ENCODE measurements around the gene DENND5B.
"Not testable (repeated sequence)": the region's sequence is repeated elsewhere in the genome, so short reads cannot be mapped to it uniquely, and the experiment has no call there.

DENND5B gene

DNA sequence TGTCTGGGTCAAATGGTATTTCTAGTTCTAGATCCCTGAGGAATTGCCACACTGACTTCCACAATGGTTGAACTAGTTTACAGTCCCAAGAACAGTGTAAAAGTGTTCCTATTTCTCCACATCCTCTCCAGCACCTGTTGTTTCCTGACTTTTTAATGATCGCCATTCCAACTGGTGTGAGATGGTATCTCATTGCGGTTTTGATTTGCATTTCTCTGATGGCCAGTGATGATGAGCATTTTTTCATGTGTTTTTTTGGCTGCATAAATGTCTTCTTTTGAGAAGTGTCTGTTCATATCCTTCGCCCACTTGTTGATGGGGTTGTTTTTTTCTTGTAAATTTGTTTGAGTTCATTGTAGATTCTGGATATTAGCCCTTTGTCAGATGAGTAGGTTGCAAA is 40.3 kb downstream of the DENND5B start:
- not testable (repeated sequence) for DNase-seq

- DNase-seq, result no peak
Observed at GRCh38 chr12:31536672-31537071, 54.3 kb downstream of the DENND5B start.

DNA sequence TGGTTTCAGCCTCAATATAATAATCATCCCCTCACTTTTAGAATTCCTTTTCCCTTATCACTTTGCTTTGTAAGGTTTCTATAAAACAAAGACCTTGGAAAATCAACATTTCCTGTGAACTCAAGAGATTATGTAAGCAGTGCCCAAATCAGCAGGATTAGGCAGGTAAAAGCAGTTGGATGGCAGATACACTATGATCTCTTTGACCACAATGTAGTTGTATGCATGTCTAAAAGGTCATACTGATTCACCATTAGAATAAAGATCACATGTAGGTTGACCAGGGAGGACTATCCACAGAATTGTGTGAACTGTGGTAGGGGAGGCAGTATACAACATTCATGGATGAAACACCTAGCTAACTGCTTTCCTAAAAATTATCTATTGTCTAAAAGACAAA is 57.5 kb downstream of the DENND5B start:
- no peak for DNase-seq

DNA sequence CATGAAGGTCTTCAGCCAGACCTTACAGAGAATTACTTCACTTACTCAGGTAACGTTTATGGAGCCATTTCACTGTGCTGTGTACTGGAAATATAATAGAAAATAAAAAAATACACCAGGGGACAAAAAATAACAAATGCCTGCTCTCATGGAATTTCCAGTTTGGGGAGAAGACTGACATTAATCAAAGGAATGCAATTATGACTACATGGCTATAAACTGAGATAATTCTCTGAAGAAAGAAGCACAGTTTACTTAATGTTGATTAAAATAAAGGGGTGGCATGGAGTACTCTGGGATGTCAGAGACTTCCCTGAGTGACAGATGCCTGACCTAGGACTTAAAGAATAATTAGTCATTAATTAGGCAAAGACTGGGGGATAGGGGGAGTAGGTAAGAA is 59.0 kb downstream of the DENND5B start:
- DNase-seq, result no peak

- DNase-seq, result no peak
Observed at GRCh38 chr12:31528095-31528494, 62.8 kb downstream of the DENND5B start.

GRCh38 chr12:31527083-31527482 is 63.9 kb downstream of the DENND5B start:
- DNase-seq, result no peak

GRCh38 chr12:31526158-31526546 is 64.8 kb downstream of the DENND5B start:
- no peak for DNase-seq

DNA sequence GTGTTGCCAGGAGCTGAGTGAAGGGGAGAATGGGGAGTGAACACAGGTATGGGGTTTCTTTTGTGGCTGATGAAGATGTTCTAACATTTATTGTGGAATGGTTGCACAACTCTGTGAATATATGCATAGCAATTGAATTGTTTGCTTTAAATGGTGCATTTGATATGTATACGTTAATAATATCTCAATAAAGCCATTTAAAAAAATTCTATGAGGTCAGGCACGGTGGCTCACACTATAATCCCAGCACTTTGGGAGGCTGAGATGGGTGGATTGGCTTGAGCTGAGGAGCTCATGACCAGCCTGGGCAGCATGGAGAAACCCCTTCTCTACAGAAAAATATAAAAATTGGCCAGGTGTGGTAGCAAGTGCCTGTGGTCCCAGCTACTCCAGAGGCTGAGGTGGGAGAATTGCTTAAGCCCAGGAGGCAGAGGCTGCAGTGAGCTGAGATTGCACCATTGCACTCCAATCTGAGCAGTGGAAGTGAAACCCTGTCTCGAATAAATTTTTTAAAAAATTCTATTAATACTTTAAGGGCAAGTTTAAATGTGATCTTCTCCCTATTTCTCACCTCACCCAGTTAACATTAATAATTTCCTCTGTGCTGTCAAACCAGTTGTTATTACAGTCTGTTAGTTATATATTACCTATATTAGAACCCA is 65.3 kb downstream of the DENND5B start:
- DNase-seq, result no peak

- no peak for DNase-seq
Observed at GRCh38 chr12:31524791-31525495, 66.0 kb downstream of the DENND5B start.

GRCh38 chr12:31523306-31523705 is 67.6 kb downstream of the DENND5B start:
- no peak for DNase-seq

DNA sequence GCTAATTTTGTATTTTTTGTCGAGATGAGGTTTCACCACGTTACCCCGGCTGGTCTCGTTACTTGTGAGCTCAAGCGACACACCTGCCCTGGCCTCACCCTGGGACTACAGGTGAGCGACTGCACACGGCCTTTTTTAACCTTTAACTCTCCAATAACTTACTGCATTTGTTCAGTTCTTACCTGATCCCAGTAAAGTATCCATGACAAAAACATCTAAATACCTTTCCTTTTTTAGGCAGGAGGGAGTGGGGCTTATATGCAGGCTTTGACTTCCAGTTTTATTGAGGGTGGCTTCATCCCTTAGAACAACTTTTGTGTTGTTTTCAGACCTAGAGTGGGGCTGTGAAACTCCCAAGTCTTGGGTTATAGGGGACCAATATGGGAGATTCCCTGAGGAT is 68.3 kb downstream of the DENND5B start:
- no peak for DNase-seq

GRCh38 chr12:31521964-31522363 is 69.0 kb downstream of the DENND5B start:
- DNase-seq, result no peak

- no peak for DNase-seq
Observed at GRCh38 chr12:31519511-31519910, 71.4 kb downstream of the DENND5B start.

DNA sequence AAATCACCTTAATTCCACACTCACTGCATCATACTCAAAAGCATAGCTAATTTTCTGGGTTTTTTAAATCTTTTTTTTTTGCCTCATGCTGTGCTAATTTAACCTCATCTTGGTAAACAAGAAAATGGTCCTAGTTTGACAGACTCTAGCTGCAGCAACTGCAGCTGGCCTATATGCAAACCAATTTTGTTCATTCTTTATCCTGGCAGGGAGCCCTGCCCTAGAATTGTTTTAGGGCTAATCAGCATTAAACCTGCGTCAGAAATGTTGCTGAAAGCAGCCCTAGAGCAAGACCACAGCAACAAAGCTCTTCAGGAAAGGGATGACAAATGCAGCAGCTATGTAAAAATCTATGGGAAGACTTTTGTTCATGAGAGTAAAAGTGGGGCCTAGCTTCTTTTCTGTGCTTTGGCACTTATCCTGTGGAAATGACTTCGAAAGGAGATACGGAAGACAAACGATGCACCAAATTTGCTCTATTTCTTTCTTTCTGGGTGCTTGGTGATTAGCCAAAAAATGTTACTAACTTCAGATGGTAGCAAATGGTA is 72.2 kb downstream of the DENND5B start:
- no peak for DNase-seq

- no peak for DNase-seq
Observed at GRCh38 chr12:31517994-31518393, 72.9 kb downstream of the DENND5B start.

- DNase-seq, result no peak
Observed at GRCh38 chr12:31516702-31517101, 74.2 kb downstream of the DENND5B start.

GRCh38 chr12:31514912-31515311 is 76.0 kb downstream of the DENND5B start:
- DNase-seq, result no peak

DNA sequence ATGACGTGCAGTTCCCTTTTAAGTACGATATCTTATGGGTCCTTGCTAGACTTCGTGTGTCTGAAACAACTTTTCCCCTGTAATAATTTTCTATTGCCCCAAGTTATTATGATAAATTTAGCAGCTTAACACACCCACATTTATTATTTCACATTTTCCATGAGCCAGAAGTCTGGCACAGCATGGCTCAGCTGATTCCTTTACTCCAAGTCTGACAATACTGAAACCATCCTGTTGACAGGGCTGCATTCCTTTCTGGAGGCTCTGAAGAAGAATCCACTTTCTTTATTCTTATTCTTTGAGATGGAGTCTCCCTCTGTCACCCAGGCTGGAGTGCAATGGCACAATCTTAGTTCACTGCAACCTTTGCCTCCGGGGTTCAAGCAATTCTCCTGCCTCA is 80.9 kb downstream of the DENND5B start:
- no peak for DNase-seq

DNA sequence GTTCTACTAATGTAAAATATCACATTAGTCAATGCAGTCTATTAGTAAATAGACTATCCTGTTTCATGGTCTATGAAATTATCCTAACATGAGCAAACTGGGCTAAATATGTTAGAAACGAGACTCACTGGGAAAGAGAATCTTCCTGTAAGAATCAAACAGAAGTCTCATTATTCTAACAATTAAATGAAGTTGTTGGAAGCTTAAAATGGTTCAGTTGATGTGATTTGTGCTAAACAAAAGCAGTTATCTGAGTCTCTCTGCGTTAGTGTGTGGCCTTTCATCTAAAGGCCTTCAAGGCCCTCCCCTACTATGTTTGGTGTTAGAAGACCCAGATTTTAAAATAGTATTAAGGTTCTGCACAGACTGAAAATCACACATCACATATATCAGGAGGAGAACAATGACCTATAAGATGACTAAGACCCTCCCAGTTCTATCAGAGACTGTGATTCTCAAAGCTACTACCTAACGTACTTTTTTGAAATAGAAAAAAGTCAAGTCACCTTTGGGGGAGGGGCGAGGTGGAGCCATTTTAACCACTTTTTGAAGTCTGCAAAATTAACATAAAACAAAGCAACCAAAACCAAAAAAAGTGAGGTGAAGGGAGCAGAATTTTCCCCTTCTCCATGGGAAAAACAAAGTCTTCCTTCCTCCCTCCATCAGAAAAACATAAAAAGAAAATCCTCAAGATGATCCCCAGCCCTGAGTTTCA is 82.3 kb downstream of the DENND5B start:
- DNase-seq, result no peak

DNA sequence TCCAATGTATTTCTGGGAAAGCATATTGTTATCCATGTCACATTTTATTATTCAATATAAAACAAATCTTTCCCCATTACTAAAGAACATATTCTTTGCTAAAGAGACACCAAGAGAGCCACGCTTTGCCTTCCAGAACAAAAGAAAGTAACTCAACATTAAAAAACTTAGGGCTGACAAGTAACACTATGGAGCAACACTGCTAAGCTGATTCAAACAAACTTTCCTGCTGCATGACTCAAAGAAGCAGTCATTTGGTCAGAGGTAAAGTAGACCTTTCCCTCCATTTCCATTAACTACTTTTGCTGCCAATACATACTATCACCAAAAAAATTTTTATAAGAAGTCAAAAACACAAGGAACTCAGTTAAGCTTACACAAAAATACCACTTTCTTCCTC is 83.0 kb downstream of the DENND5B start:
- DNase-seq, result no peak

DNA sequence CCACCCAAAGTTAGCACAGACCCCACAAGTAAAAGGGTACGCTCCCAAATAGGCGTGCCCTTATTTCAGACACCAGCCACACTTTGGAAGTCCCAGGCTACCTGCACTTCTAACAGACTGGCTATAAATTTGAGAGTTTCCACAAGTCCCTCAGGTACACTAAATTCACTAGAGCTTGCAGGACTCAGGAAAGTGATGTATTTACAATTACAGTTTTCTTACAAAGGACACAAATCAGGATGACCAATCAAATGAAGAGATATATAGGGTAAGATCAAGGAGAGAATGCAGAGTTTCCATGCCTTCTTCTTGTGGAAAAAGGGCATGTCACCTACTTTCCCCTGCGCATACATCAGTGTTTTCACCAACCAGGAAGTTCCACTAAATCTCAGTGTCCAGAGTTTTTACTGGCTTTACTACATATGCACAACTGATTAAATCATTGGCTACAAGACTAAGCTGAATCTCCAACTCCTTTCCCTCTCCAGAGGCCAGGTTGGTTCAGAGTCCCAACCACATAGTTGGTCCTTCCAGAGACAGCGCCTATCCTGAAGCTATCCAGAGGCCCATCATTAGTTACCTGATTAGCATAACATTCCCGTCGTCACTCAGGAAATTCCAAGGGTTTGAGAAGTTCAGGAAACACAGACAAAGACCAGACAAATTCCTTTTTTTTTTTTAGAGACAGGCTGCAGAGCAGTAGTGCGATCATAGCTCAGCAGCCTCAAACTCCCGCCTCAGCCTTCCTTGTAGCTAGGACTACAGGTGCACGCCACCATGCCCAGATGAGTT is 84.2 kb downstream of the DENND5B start:
- DNase-seq, result no peak

GRCh38 chr12:31504625-31505222 is 86.2 kb downstream of the DENND5B start:
- no peak for DNase-seq

GRCh38 chr12:31501014-31501413 is 89.9 kb downstream of the DENND5B start:
- DNase-seq, result not testable (repeated sequence)
